Right lobe of liver (tissue), 4 donors: ENCODE measurements around the gene CC2D2A.

Experiments
- POLR2A ChIP-seq: fragments of 450-650 bp; IDR thresholded peaks from one replicate; pipeline ENCODE4 v1.6.1; 2017; ENCODE audit warnings: antibody characterized with exemption, mild to moderate bottlenecking
- TF ChIP-seq, protein P1 (sequence below), 4 donors: fragments of 200-600 bp in 3 of 4; fragments of 450-650 bp in 1 of 4; IDR thresholded peaks; one replicate each; pipeline versions ENCODE4 v1.5.1 to v1.8.0; 2016 to 2022; ENCODE audit warnings: antibody characterized with exemption in 4 of 4, mild to moderate bottlenecking in 2 of 4
- donor health status: DM: no; HTN: no; CAD: no.
- donor health status: DM: no; HTN: no; CAD: no.
- donor health status: DM: no; HTN: yes; CAD: no.

GRCh38 chr4:15598644-15599043 is 129.0 kb downstream of the CC2D2A start:
- TF ChIP-seq, protein P1, sequence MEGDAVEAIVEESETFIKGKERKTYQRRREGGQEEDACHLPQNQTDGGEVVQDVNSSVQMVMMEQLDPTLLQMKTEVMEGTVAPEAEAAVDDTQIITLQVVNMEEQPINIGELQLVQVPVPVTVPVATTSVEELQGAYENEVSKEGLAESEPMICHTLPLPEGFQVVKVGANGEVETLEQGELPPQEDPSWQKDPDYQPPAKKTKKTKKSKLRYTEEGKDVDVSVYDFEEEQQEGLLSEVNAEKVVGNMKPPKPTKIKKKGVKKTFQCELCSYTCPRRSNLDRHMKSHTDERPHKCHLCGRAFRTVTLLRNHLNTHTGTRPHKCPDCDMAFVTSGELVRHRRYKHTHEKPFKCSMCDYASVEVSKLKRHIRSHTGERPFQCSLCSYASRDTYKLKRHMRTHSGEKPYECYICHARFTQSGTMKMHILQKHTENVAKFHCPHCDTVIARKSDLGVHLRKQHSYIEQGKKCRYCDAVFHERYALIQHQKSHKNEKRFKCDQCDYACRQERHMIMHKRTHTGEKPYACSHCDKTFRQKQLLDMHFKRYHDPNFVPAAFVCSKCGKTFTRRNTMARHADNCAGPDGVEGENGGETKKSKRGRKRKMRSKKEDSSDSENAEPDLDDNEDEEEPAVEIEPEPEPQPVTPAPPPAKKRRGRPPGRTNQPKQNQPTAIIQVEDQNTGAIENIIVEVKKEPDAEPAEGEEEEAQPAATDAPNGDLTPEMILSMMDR (IDR thresholded peaks at IDR 0.05): no peak
- TF ChIP-seq POLR2A: no peak
